H1 (cell line): ENCODE data around the gene RFC3. TPM values are rescaled to one million over a fixed set of nuclear protein-coding genes. Genes with fewer than 3 reads are reported as not detected.
A peak's percentile ranks its signal among the peaks of the same experiment; 100 is the strongest.

ENCODE experiments used
- CTCF ChIA-PET: fragments of 300-600 bp; sonication (Branson Sonifier 250); formaldehyde crosslinking; loops from one replicate; lab custom pipeline; 2021; ENCODE audit not compliant: partially characterized antibody; lab: Charles Lee
- POLR2A ChIA-PET: fragments of 300-600 bp; sonication (Branson Sonifier 250); formaldehyde crosslinking; loops from one replicate; lab custom pipeline; 2021; ENCODE audit warnings: inconsistent platforms; ENCODE audit not compliant: partially characterized antibody; lab: Charles Lee
- DNase-seq, 2 experiments: peaks; one replicate each; pipeline versions ENCODE4 v3.0.0 to v3.0.0-alpha.2; 2010 to 2022; ENCODE audit warnings: low spot score in 2 of 2, low read depth in 1 of 2, mixed read lengths in 1 of 2
- FAIRE-seq: peaks from 2 replicates; lab custom pipeline; 2011; peaks lifted over from hg19 to GRCh38; lab: Jason Lieb, UNC
- H2AFZ ChIP-seq: 2 replicates; pipeline ENCODE4 v1.8.1; 2012; ENCODE audit warnings: low read length, inconsistent platforms
- H2AK5ac ChIP-seq: 2 replicates; pipeline ENCODE4 v1.6.1; 2013; ENCODE audit warnings: low read depth, low read length
- H2BK120ac ChIP-seq: replicated peaks from 2 replicates; pipeline ENCODE3; 2013; ENCODE audit warnings: low read depth, low read length, inconsistent platforms
- H2BK12ac ChIP-seq: 2 replicates; pipeline ENCODE4 v1.6.1; 2013; ENCODE audit warnings: low read depth, low read length
- H2BK15ac ChIP-seq: 2 replicates; pipeline ENCODE4 v1.6.1; 2013; ENCODE audit warnings: low read length
- H2BK20ac ChIP-seq: 2 replicates; pipeline ENCODE4 v1.6.1; 2013; ENCODE audit warnings: low read length
- H2BK5ac ChIP-seq: 2 replicates; pipeline ENCODE4 v1.6.1; 2013; ENCODE audit warnings: low read depth, low read length
- H3K14ac ChIP-seq: 2 replicates; pipeline ENCODE4 v1.6.1; 2013; ENCODE audit warnings: inconsistent platforms; ENCODE audit not compliant: insufficient read length
- H3K18ac ChIP-seq: 2 replicates; pipeline ENCODE4 v1.6.1; 2013; ENCODE audit warnings: low read length; ENCODE audit errors: extremely low read depth
- H3K23ac ChIP-seq: 2 replicates; pipeline ENCODE4 v1.6.1; 2013; ENCODE audit warnings: inconsistent platforms; ENCODE audit not compliant: insufficient read length
- H3K23me2 ChIP-seq: 2 replicates; pipeline ENCODE4 v1.6.1; 2013; ENCODE audit warnings: low read depth, low read length
- H3K27ac ChIP-seq: 2 replicates; pipeline ENCODE4 v1.6.1; 2011; ENCODE audit warnings: low read depth, low read length, inconsistent platforms
- H3K27me3 ChIP-seq, 4 experiments: replicated peaks in 1 of 4; 1 replicate in 1 of 4; 2 replicates in 3 of 4; pipeline versions ENCODE4 v1.6.1 to v1.8.1; 2011 to 2013; ENCODE audit warnings: low read length in 3 of 4, mild to moderate bottlenecking in 3 of 4, inconsistent platforms in 2 of 4, mixed read lengths in 2 of 4, moderate library complexity in 1 of 4; ENCODE audit not compliant: control insufficient read depth in 3 of 4, insufficient read depth in 3 of 4; ENCODE audit errors: extremely low read depth in 1 of 4
- H3K36me3 ChIP-seq, 4 experiments: 2 replicates each; pipeline versions ENCODE4 v1.6.1 to v1.8.1; 2011 to 2013; ENCODE audit warnings: mild to moderate bottlenecking in 4 of 4, low read length in 3 of 4, moderate library complexity in 2 of 4, control low read depth in 1 of 4, inconsistent platforms in 1 of 4; ENCODE audit not compliant: insufficient read depth in 4 of 4, control insufficient read depth in 2 of 4
- H3K4ac ChIP-seq: replicated peaks from 2 replicates; pipeline ENCODE3; 2013; ENCODE audit warnings: low read length, low read depth, mixed read lengths, inconsistent platforms; ENCODE audit not compliant: insufficient read length
- H3K4me1 ChIP-seq, 4 experiments: replicated peaks in 1 of 4; 1 replicate in 1 of 4; 2 replicates in 3 of 4; pipeline versions ENCODE4 v1.6.1 to v1.8.1; 2011 to 2013; ENCODE audit warnings: low read length in 3 of 4, inconsistent platforms in 2 of 4, mixed read lengths in 1 of 4; ENCODE audit not compliant: insufficient read depth in 4 of 4, control insufficient read depth in 3 of 4
- H3K4me2 ChIP-seq, 2 experiments: 2 replicates each; pipeline versions ENCODE4 v1.6.1 to v1.8.1; 2011 to 2013; ENCODE audit warnings: low read depth in 2 of 2, low read length in 2 of 2, control low read depth in 1 of 2, inconsistent platforms in 1 of 2, mild to moderate bottlenecking in 1 of 2; ENCODE audit not compliant: insufficient read depth in 1 of 2
- H3K4me3 ChIP-seq, 4 experiments: fragments of 200-600, 300-600 bp in 1 of 4; sonication (generic), shearing (Covaris generic), sonication (Bioruptor Twin) in 1 of 4; 2 replicates each; pipeline versions ENCODE4 v1.5.1 to v1.8.1; 2011 to 2016; ENCODE audit warnings: low read length in 4 of 4, low read depth in 3 of 4, control low read depth in 2 of 4, inconsistent platforms in 2 of 4, mild to moderate bottlenecking in 2 of 4, mixed read lengths in 1 of 4, moderate library complexity in 1 of 4; ENCODE audit not compliant: insufficient read depth in 2 of 4; ENCODE audit errors: extremely low read depth in 1 of 4
- H3K56ac ChIP-seq: replicated peaks from 2 replicates; pipeline ENCODE3; 2013; ENCODE audit warnings: low read depth, mild to moderate bottlenecking, mixed read lengths, low read length, inconsistent platforms; ENCODE audit not compliant: insufficient read length
- H3K79me1 ChIP-seq: 2 replicates; pipeline ENCODE4 v1.6.1; 2013; ENCODE audit warnings: low read depth, low read length, control low read depth
- H3K79me2 ChIP-seq, 2 experiments: 2 replicates each; pipeline versions ENCODE4 v1.6.1 to v1.8.1; 2012 to 2013; ENCODE audit warnings: low read length in 2 of 2, mild to moderate bottlenecking in 2 of 2, inconsistent platforms in 1 of 2; ENCODE audit not compliant: insufficient read depth in 2 of 2, control insufficient read depth in 1 of 2
- H3K9ac ChIP-seq, 4 experiments: replicated peaks in 1 of 4; 1 replicate in 1 of 4; 2 replicates in 3 of 4; pipeline versions ENCODE4 v1.6.1 to v1.8.1; 2011 to 2013; ENCODE audit warnings: low read depth in 3 of 4, low read length in 3 of 4, control low read depth in 2 of 4, mild to moderate bottlenecking in 2 of 4, moderate library complexity in 2 of 4, inconsistent platforms in 1 of 4; ENCODE audit errors: extremely low read depth in 1 of 4
- H3K9me3 ChIP-seq, 2 experiments: 2 replicates each; pipeline versions ENCODE4 v1.6.1 to v1.8.1; 2012 to 2013; ENCODE audit warnings: mild to moderate bottlenecking in 2 of 2, moderate library complexity in 2 of 2, control low read depth in 1 of 2, inconsistent platforms in 1 of 2, low read depth in 1 of 2, low read length in 1 of 2, mixed read lengths in 1 of 2; ENCODE audit not compliant: insufficient read depth in 2 of 2
- H4K20me1 ChIP-seq, 2 experiments: replicated peaks in 1 of 2; 2 replicates each; pipeline versions ENCODE3 to v1.8.1; 2011 to 2013; ENCODE audit warnings: inconsistent platforms in 2 of 2, low read length in 2 of 2, mild to moderate bottlenecking in 1 of 2; ENCODE audit not compliant: insufficient read depth in 2 of 2, control insufficient read depth in 1 of 2
- H4K5ac ChIP-seq: 2 replicates; pipeline ENCODE4 v1.6.1; 2013; ENCODE audit warnings: low read length, low read depth, mixed read lengths, inconsistent platforms; ENCODE audit not compliant: insufficient read length
- H4K8ac ChIP-seq: 2 replicates; pipeline ENCODE4 v1.8.0; 2013; ENCODE audit warnings: mild to moderate bottlenecking, moderate library complexity, low read length, inconsistent platforms; ENCODE audit not compliant: insufficient read depth; ENCODE audit errors: extremely low read depth
- H4K91ac ChIP-seq: replicated peaks from 2 replicates; pipeline ENCODE3; 2013; ENCODE audit warnings: low read length, mixed read lengths, inconsistent platforms; ENCODE audit not compliant: insufficient read length
- CBX5 ChIP-seq: fragments of 300-800, 300-1000 bp; sonication (generic); IDR thresholded peaks from 2 replicates; pipeline ENCODE4 v1.7.1; 2016; ENCODE audit warnings: antibody characterized with exemption, low read length, low read depth
- KDM1A ChIP-seq: fragments of 200-600, 300-600 bp; sonication (generic); IDR thresholded peaks from 2 replicates; pipeline ENCODE4 v1.7.1; 2016; ENCODE audit warnings: mild to moderate bottlenecking, low read length, borderline replicate concordance
- WGBS, 2 experiments: shearing (Covaris generic) in 1 of 2; methylation state at CpG; one replicate each; pipeline versions ENCODE4 v1.1.6 to v1.1.7; 2013 to 2015; ENCODE audit warnings: low lambda C conversion rate in 2 of 2, mixed read lengths in 2 of 2, inconsistent platforms in 1 of 2, low coverage in 1 of 2, missing lambda C conversion rate in 1 of 2; ENCODE audit not compliant: insufficient replicate concordance in 2 of 2, insufficient coverage in 1 of 2, insufficient read length in 1 of 2; ENCODE audit errors: extremely low coverage in 1 of 2, missing lambda C conversion rate in 1 of 2; 5-methylcytosine and 5-hydroxymethylcytosine counted together
- polyA plus RNA-seq, 7 experiments: library from polyadenylated mRNA; depleted of rRNA in 3 of 7; stranded (reverse) in 5 of 7; unstranded in 2 of 7; fragments of >200 nt in 5 of 7; fragments of 200-250 nt in 2 of 7; gene quantifications; 1 replicate in 5 of 7; 2 replicates in 1 of 7; 4 replicates in 1 of 7; pipeline versions ENCODE4 v1.2.1 to v1.2.3, GENCODE V29; 2011 to 2013; ENCODE audit warnings: missing spikeins in 2 of 7, mixed read lengths in 2 of 7
- total RNA-seq: library from RNA; stranded (reverse); fragmentation: NEBNext Ultra II Directional; extraction: Animal tissue kit (Norgen Biotek cat#: 25700); gene quantifications from 2 replicates; pipeline ENCODE4 v1.2.1, GENCODE V29; 2021

Gene RFC3
- total and polyA plus RNA-seq, 2 of the 8 experiments (the other 6 are each of a cell fraction or from before 2014, with no cell fraction given), result 26.4 to 45.6 TPM

GRCh38 chr13:33784738-33785137 lies 33.2 kb upstream of the RFC3 start:
- DNase-seq, result no peak
- H3K36me3 ChIP-seq, result no peaks in the 10 kb centered on the region
- H2BK12ac ChIP-seq, result no peak overlapping the region

More at GRCh38 chr13:33784738-33785137, 33.2 kb upstream of the RFC3 start:
- no peak overlapping the region for H2BK120ac ChIP-seq
- H3K79me2 ChIP-seq, result no peaks in the 10 kb centered on the region
- H3K23ac ChIP-seq, result no peak overlapping the region
- H3K18ac ChIP-seq, result no peak overlapping the region
- no peaks in the 10 kb centered on the region for H3K23me2 ChIP-seq
- H3K56ac ChIP-seq, result no peak overlapping the region
- peaks cover 0 to 4% of the 10 kb centered on the region in 2 experiments; a peak in 2 of 4 replicates for H3K9me3 ChIP-seq
- H2BK15ac ChIP-seq, result no peak overlapping the region
- H4K5ac ChIP-seq, result no peak overlapping the region
- WGBS, 2 experiments, result 86% methylated on average over 1 of the region's 1 CpG; no CpG with 5 or more reads in 1 of the 2 experiments
- H4K91ac ChIP-seq, result no peak overlapping the region
- H2AK5ac ChIP-seq, result no peak overlapping the region
- FAIRE-seq, result no peak
- ChIA-PET POLR2A (no interaction called here), CTCF (interaction anchor here (1.0 kb wide), 1 partner anchor 15 kb away, joined by 5 read pairs; no protein-coding TSS in a partner anchor)
- no peak overlapping the region for H3K4me2 ChIP-seq
- no peaks in the 10 kb centered on the region for H4K20me1 ChIP-seq
- H3K9ac ChIP-seq, result no peak overlapping the region
- no peak overlapping the region for H2BK5ac ChIP-seq
- no peak overlapping the region for H3K4ac ChIP-seq
- H2BK20ac ChIP-seq, result no peak overlapping the region
- no peak overlapping the region for H3K4me3 ChIP-seq
- no peaks in the 10 kb centered on the region for H3K79me1 ChIP-seq
- H3K27me3 ChIP-seq, result no peaks in the 10 kb centered on the region
- TF ChIP-seq CBX5 (no peak), KDM1A (0 out of 2 replicates have a peak, but pooled peaks have one; percentile 40)
- TF ChIP-seq, all 59 proteins: peak for 1
- Histone ChIP-seq H3K14ac (no peak overlapping the region), H4K8ac (no peak overlapping the region), H3K4me1 (no peaks in the 10 kb centered on the region), H3K27ac (no peak overlapping the region), H2AFZ (no peak overlapping the region)
